OCI-LY7 (cell line): ENCODE data around the gene CPNE2. TPM values are rescaled to one million over a fixed set of nuclear protein-coding genes. Genes with fewer than 3 reads are reported as not detected.

ENCODE experiments used
- BruUV-seq: library from RNA; stranded (reverse); fragments of 400-500 nt; replicated peaks from 2 replicates; lab custom pipeline; 2021; lab: Mats Ljungman, UMichigan
- CTCF ChIA-PET: fragments of 300-600 bp; sonication (Branson Sonifier 250); formaldehyde crosslinking; loops from one replicate; lab custom pipeline; 2022; ENCODE audit warnings: antibody characterized with exemption; ENCODE audit not compliant: unreplicated experiment; lab: Charles Lee
- POLR2A ChIA-PET: fragments of 300-600 bp; sonication (Branson Sonifier 250); formaldehyde crosslinking; loops from one replicate; lab custom pipeline; 2022; ENCODE audit warnings: antibody characterized with exemption; lab: Charles Lee
- DNase-seq: peaks from one replicate; pipeline ENCODE4 v3.0.0-alpha.2; 2015; ENCODE audit warnings: low spot score
- H2AFZ ChIP-seq: fragments of 200-600 bp; sonication (generic), shearing (Covaris generic); 2 replicates; pipeline ENCODE4 v1.6.1; 2014; ENCODE audit warnings: mild to moderate bottlenecking, antibody characterized with exemption, low read length, moderate library complexity
- H3K27ac ChIP-seq: fragments of 200-600 bp; sonication (generic); 2 replicates; pipeline ENCODE4 v1.5.1; 2014; ENCODE audit warnings: mixed run types, low read depth, mild to moderate bottlenecking, moderate library complexity, low read length, inconsistent platforms; ENCODE audit not compliant: poor library complexity, severe bottlenecking
- H3K36me3 ChIP-seq: fragments of 200-600 bp; sonication (generic); 2 replicates; pipeline ENCODE4 v1.6.1; 2014; ENCODE audit warnings: mild to moderate bottlenecking, antibody characterized with exemption, low read length, moderate library complexity, mixed read lengths; ENCODE audit not compliant: insufficient read depth
- H3K4me1 ChIP-seq: fragments of 200-600 bp; sonication (generic); 2 replicates; pipeline ENCODE4 v1.5.1; 2014; ENCODE audit warnings: mild to moderate bottlenecking, low read length; ENCODE audit not compliant: insufficient read depth, poor library complexity, severe bottlenecking
- H3K4me2 ChIP-seq: fragments of 200-600 bp; sonication (generic); 2 replicates; pipeline ENCODE4 v1.6.1; 2014; ENCODE audit warnings: mild to moderate bottlenecking, low read length
- H3K4me3 ChIP-seq: fragments of 200-600 bp; sonication (generic); 2 replicates; pipeline ENCODE4 v1.5.1; 2014; ENCODE audit warnings: mild to moderate bottlenecking, low read depth, low read length; ENCODE audit not compliant: poor library complexity, severe bottlenecking
- H3K79me2 ChIP-seq: fragments of 200-600 bp; sonication (generic); 2 replicates; pipeline ENCODE4 v1.6.1; 2016; ENCODE audit warnings: low read depth, mild to moderate bottlenecking, low read length, moderate library complexity, mixed read lengths; ENCODE audit not compliant: insufficient read depth
- H3K9me2 ChIP-seq: fragments of 200-600 bp; sonication (generic); 2 replicates; pipeline ENCODE4 v1.6.1; 2016; ENCODE audit warnings: mild to moderate bottlenecking, low read length, mixed read lengths; ENCODE audit not compliant: insufficient read depth
- H3K9me3 ChIP-seq: fragments of 200-600 bp; sonication (generic); 2 replicates; pipeline ENCODE4 v1.6.1; 2014; ENCODE audit warnings: mild to moderate bottlenecking, mixed run types, low read length, mixed read lengths
- H4K20me1 ChIP-seq: fragments of 200-600 bp; sonication (generic); 2 replicates; pipeline ENCODE4 v1.6.1; 2014; ENCODE audit warnings: mild to moderate bottlenecking, antibody characterized with exemption, low read length, moderate library complexity, mixed read lengths; ENCODE audit not compliant: insufficient read depth
- EZH2phosphoT487 ChIP-seq: fragments of 200-600 bp; sonication (generic); IDR thresholded peaks from 2 replicates; pipeline ENCODE4 v1.6.1; 2018; ENCODE audit warnings: low read depth, borderline replicate concordance, mild to moderate bottlenecking, mixed run types, antibody characterized with exemption, low read length, moderate library complexity, mixed read lengths
- intact Hi-C: fragments of 100-400 bp; cut with micrococcal nuclease; formaldehyde crosslinking; loops from one replicate; pipeline ENCODE4 v1.10.0; 2022; ENCODE audit not compliant: unreplicated experiment
- total RNA-seq, 2 experiments: library from RNA; depleted of rRNA in 1 of 2; stranded (reverse); fragments of >200 nt in 1 of 2; shearing (Covaris generic) in 1 of 2; gene quantifications; 2 replicates each; pipeline ENCODE4 v1.2.3, GENCODE V29; 2014 to 2022
- TF ChIP-seq, protein P1 (sequence below): fragments of 200-600 bp; sonication (generic); conservative IDR thresholded peaks from 2 replicates; pipeline ENCODE4 v1.5.1; 2014; ENCODE audit warnings: mild to moderate bottlenecking, antibody characterized with exemption, low read length, moderate library complexity, mixed read lengths

The CPNE2 gene
- total RNA-seq, 2 experiments from 2014 or later, result 14.4 to 44.7 TPM

DNA sequence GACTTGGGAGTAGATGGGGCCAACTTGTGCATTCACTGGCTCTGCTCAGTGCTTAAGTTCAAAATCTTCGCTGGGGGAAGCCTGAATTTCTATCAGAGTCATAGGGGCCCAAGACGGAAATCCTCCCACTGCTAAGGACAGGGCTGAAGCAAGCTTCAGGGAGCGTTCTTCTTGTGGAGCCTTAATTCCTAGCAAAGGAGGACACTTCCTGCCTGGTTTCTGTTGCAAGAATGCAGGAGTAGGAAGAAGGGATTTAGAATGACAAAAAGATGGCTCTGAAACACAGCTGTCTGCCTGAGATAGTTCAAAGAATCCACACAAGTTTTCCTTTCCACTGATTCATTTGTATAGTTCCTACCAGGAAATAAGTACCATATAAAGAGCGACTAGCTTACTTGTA lies 67.1 kb downstream of the CPNE2 start:
- H3K9me3 ChIP-seq, result no peaks in the 10 kb centered on the region
- POLR2A ChIA-PET, result interaction anchor here (0.7 kb wide), 2 partner anchors 19 to 75 kb away, joined by 3 read pairs; no protein-coding TSS in a partner anchor
- no peak for DNase-seq
- no peak overlapping the region for H3K4me3 ChIP-seq
- no peak overlapping the region for H3K4me2 ChIP-seq
- H3K27ac ChIP-seq, result no peak overlapping the region
- no peaks in the 10 kb centered on the region for H3K4me1 ChIP-seq
- no peak for TF ChIP-seq EZH2phosphoT487
- TF ChIP-seq, protein P1, sequence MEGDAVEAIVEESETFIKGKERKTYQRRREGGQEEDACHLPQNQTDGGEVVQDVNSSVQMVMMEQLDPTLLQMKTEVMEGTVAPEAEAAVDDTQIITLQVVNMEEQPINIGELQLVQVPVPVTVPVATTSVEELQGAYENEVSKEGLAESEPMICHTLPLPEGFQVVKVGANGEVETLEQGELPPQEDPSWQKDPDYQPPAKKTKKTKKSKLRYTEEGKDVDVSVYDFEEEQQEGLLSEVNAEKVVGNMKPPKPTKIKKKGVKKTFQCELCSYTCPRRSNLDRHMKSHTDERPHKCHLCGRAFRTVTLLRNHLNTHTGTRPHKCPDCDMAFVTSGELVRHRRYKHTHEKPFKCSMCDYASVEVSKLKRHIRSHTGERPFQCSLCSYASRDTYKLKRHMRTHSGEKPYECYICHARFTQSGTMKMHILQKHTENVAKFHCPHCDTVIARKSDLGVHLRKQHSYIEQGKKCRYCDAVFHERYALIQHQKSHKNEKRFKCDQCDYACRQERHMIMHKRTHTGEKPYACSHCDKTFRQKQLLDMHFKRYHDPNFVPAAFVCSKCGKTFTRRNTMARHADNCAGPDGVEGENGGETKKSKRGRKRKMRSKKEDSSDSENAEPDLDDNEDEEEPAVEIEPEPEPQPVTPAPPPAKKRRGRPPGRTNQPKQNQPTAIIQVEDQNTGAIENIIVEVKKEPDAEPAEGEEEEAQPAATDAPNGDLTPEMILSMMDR, result no peak
- intact Hi-C loops, result no loop called here
- no peaks in the 10 kb centered on the region for H3K9me2 ChIP-seq
- H2AFZ ChIP-seq, result no peak overlapping the region
- H4K20me1 ChIP-seq, result no peaks in the 10 kb centered on the region
- CTCF ChIA-PET, result no interaction called here
- no TSS peak for BruUV-seq
- peaks cover 96% of the 10 kb centered on the region for H3K36me3 ChIP-seq
- no peaks in the 10 kb centered on the region for H3K79me2 ChIP-seq

DNA sequence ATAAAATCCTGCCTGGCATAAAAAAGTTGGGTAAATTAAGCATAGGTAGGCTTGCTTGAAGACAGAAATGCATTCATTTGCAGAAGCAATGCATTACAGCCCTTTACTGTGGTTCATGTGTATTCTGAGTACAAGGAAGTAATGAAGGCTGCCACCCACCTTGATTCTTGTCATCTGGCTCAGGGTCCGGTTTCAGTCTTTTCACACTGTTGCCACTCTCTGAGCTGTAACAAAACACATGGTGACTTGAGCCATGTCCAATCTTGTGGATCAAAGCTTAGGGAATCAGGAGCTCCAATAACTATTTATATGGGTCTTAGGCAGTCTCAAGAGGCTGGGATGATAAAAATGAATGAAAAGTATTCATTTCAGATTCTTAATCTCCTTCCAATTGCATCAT lies 71.5 kb downstream of the CPNE2 start:
- POLR2A ChIA-PET, result interaction anchor here (0.6 kb wide), 1 partner anchor 79 kb away, joined by 3 read pairs; no protein-coding TSS in a partner anchor
- Histone ChIP-seq H3K79me2 (no peaks in the 10 kb centered on the region), H3K9me3 (no peaks in the 10 kb centered on the region), H3K4me2 (no peak overlapping the region), H3K36me3 (peaks cover 88% of the 10 kb centered on the region), H3K27ac (no peak overlapping the region), H2AFZ (no peak overlapping the region), H4K20me1 (no peaks in the 10 kb centered on the region), H3K9me2 (no peaks in the 10 kb centered on the region), H3K4me1 (peaks cover 10% of the 10 kb centered on the region), H3K4me3 (no peak overlapping the region)
- CTCF ChIA-PET, result no interaction called here
- intact Hi-C loops, result no loop called here
- TF ChIP-seq EZH2phosphoT487, result no peak
- TF ChIP-seq, protein P1, result no peak
- no peak for DNase-seq
- no TSS peak for BruUV-seq

DNA sequence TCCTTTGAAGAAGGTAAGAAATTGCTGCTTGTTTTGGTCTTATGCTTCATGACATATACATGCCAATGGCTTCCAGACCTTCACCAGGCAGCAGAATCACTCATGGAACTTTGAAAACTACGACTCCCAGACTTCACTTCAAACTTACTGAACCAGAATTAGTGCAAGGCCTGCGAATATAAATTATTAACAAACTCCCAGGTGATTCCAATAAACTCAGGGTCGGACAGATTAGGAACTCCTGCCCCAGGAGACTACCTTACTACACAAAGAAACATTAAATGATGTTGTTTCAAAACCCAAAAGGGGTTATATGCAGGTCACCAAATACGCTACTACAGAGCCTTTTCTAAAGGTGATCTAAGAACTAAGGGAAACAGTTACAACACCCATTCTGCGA lies 73.1 kb downstream of the CPNE2 start:
- Histone ChIP-seq H3K4me3 (no peak overlapping the region), H3K4me1 (peaks cover 10% of the 10 kb centered on the region), H3K27ac (no peak overlapping the region), H3K79me2 (no peaks in the 10 kb centered on the region), H3K9me2 (no peaks in the 10 kb centered on the region), H4K20me1 (no peaks in the 10 kb centered on the region), H3K4me2 (no peak overlapping the region), H3K36me3 (peaks cover 89% of the 10 kb centered on the region), H2AFZ (no peak overlapping the region), H3K9me3 (no peaks in the 10 kb centered on the region)
- BruUV-seq, result no TSS peak
- TF ChIP-seq EZH2phosphoT487, result no peak
- TF ChIP-seq, protein P1, result no peak
- no peak for DNase-seq
- POLR2A ChIA-PET, result no interaction called here
- CTCF ChIA-PET, result no interaction called here
- intact Hi-C loops, result no loop called here
